A204.1 (cell line): ENCODE data around the gene GPR137.

Experiments
- FAIRE-seq: peaks from 2 replicates; lab custom pipeline; 2012; peaks lifted over from hg19 to GRCh38; lab: Jason Lieb, UNC

Gene GPR137

DNA sequence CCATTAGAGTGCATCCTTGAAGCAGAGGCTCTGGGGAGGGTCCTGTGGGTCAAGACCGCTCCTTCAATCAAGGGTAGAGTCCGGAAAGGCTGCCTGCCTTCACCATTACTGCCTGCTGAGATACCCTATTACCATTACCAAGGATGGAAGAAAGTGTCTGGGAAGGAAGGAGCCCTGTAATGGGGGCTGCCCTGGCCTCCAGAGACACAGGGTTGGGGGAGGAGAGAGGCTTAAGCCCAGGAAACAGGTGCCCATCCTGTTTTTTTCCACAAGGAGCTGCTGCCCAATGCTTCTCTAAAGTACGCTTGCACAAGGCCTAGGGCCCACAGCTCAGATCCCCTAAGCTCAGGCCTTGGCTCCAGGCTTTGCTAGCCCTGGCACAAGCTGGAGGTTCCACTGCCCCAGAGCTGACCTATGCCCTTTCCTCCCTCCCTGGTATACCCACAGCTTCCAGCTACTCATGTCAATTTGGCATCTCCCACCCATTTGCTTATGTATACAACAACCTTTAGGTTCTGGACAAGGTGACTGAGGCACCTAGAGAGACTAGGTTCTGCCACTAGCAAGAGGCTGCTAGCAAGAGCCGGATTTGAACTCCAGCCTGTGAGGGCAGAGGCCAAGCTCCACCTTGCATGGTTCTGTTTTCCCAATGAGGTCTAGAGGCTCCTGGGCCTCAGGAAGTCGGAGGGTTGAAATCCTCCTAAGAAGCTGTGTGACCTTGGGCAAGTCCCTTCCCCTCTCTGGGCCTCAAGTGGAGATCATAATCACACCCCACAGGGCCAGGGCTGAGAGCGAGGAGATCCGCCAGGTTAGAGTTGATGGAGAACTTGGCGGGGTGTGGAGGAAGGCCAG lies 35.9 kb upstream of the GPR137 start:
- no peak for FAIRE-seq

DNA sequence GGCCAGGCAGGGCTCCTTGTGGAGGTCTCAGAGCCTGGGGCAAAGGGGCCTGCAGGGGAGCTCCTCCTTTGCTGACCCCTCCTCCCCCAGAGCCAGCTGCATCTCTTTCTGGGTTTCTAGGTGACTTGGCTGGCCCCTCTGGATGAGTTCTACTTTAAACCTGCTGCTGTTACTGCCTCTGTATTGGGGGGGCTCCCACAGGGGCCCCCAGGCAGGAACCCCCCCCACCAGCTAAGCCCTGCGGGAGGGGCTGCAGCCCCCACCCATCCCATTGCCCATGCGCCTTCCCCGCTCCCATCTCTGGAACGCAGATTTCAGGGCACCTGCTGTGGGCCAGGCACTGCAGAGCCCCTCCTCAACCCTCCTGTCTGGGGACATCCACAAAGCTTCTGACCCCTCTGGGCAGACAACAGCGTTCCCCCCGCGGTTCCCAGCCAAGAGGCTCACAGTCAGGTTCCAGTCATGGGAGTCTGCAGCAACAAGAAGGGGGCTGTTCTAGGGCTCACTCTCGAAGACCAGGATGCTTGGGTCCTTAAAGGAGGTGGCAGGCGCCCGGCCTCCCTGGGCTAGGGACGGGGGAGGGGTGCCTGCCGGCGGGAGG lies 35.1 kb upstream of the GPR137 start:
- FAIRE-seq, result no peak

- FAIRE-seq, result no peak
Measured at GRCh38 chr11:64251016-64251752, 34.5 kb upstream of the GPR137 start, which contains the start of gene PLCB3. Gene PLCB3, plus strand, starts transcription at chr11:64251530. Its CDS starts 120 bp downstream, at chr11:64251650.

DNA sequence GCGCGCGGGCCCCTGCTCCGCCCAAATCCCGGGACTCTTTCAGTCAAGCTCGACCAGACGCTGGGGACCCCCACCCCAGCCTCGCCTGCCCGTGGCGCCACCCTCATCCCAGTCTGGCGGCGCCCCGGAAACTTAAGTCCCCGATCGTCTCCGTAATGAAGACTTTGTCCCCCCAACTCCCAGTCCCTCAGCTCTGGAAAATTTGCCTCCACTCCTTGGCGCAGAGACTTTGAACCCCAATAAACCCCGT lies 34.0 kb upstream of the GPR137 start:
- FAIRE-seq, result no peak

DNA sequence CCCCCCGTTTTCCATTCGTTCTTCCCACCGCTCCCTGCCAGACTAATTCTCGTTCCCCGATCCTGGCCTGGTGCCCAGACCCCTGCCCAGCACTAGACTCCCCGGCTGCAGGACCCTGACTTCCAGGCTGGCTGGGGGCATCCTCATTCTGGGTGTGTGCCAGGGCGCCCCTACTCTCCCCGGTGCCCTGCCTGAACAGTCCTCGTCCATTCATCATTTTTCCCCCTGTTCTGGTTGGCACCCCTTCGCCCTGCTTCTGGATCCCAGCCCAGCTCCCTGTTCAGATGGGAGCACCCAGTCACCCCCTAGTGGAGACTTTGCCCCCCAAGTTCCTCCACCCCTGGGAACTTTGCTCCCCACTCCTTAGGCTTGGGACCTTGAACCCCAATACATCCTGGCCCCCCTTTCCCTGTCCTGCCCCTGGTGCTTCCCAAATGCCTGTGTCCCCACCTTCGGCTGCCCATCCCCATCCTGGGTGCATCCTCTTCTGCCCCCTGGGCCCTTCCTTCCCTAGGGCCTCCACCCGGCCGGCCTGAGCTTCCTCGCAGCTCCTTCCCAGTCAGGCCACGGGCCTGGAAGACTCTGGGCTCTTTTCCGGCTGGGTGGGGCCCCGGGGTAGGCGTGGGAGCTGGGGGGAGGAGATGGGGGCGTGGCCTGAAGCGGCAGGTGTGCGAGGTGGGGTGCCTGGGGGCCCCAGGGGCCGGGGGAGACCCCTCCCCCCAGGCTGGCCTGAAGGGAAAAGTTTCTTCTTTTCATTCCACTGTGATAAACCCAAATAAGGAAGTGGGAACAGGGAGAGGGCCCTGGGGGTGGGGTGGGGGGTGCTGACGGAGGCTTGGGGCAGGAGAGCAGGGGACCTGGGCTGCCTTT lies 33.4 kb upstream of the GPR137 start:
- no peak for FAIRE-seq

GRCh38 chr11:64253043-64253442 lies 32.6 kb upstream of the GPR137 start:
- FAIRE-seq, result no peak

GRCh38 chr11:64253481-64253880 lies 32.2 kb upstream of the GPR137 start:
- FAIRE-seq, result no peak

DNA sequence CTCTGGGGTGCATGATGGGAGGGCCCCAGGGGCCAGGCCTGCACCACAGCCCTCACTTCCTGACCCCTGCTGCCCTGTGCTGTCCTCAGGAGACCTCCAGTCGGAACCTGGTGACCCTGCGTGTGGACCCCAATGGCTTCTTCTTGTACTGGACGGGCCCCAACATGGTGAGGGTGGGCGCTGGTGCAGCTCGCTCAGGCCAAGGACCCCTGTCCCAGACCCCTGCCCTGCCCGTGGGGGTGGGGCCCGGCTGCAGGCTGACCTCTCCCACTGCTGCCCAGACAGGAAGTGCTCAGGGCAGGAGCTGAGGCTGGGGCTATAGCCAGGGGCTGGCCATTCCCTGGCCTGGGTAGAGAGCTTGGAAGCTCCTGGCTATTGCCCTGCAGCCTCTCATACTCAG lies 31.3 kb upstream of the GPR137 start:
- no peak for FAIRE-seq

- no peak for FAIRE-seq
Measured at GRCh38 chr11:64255135-64256128, 30.2 kb upstream of the GPR137 start.

GRCh38 chr11:64256300-64256699 lies 29.3 kb upstream of the GPR137 start:
- FAIRE-seq, result no peak

- FAIRE-seq, result no peak
Measured at GRCh38 chr11:64258356-64258755, 27.3 kb upstream of the GPR137 start.

- no peak for FAIRE-seq
Measured at GRCh38 chr11:64258946-64259532, 26.6 kb upstream of the GPR137 start.

DNA sequence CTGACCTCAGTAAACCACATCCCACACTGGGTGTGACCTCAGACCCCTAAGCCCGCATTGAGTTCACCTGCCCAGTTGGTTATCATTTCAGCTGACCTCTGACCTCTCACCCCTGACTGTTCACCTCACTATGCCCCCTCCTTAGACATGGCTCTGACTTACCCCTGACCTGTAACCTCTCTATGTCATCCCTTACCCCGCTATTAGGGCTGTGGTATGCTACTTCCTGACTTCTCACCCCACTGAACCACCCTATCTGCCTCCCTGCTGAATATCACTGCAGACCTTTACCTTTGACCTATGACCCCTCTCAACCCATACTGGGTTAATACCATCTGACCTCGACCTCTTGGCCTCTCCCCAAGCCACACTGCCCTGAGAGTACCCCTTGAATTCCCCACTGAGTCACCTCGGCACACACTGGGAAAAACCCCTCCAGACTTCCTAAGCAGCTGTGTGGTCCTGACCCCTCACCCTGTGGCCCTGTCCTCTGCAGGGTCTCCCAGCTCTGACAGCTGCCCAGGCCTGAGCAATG lies 26.0 kb upstream of the GPR137 start:
- FAIRE-seq, result no peak

DNA sequence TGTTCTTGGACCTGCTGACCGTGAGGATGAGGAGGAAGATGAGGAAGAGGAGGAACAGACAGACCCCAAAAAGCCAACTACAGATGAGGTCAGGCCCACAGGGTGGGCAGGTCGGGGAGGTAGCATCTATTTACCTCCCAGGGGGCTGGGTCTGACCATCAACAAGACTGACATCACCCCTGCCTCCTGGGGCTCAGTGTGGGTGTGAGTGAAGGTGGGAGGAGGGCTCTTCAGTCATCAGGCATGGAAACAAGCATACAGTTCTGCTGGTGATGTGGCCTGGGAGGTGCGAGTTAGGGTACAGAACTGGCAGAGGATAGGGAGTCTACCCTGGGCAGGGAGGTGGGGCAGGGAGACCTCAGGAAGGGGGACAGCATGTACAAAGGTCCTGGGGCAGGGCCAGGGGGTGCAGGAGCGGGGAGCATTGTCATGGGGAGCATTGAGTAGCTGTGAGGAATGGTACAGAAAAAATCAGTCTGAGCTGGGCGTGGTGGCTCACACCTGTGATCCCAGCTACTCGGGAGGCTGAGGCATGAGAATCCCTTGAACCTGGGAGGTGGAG lies 25.4 kb upstream of the GPR137 start:
- no peak for FAIRE-seq

- FAIRE-seq, result no peak
Measured at GRCh38 chr11:64261556-64262080, 24.0 kb upstream of the GPR137 start.

DNA sequence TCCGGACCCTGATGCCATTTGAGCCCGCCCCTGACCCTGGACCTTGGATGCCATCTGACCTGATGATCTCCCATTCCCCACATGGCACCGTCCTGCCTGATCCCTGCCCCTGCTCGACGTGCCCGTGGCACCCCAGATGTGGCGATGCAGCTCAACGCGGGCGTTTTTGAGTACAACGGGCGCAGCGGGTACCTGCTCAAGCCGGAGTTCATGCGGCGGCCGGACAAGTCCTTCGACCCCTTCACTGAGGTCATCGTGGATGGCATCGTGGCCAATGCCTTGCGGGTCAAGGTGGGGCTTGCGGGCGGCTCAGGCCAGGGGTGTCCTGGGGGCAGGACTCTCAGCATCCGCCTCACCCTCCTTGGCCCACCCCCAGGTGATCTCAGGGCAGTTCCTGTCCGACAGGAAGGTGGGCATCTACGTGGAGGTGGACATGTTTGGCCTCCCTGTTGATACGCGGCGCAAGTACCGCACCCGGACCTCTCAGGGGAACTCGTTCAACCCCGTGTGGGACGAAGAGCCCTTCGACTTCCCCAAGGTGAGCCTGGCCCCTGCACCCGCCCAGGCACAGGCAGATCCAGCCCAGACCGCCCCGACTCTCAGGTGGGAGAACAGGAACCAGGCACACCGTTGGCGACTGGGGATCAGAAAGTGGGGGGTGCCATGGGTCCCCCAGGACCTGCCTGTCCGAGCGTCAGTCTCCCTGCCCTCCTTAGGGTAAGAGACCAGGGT lies 23.2 kb upstream of the GPR137 start:
- no peak for FAIRE-seq

DNA sequence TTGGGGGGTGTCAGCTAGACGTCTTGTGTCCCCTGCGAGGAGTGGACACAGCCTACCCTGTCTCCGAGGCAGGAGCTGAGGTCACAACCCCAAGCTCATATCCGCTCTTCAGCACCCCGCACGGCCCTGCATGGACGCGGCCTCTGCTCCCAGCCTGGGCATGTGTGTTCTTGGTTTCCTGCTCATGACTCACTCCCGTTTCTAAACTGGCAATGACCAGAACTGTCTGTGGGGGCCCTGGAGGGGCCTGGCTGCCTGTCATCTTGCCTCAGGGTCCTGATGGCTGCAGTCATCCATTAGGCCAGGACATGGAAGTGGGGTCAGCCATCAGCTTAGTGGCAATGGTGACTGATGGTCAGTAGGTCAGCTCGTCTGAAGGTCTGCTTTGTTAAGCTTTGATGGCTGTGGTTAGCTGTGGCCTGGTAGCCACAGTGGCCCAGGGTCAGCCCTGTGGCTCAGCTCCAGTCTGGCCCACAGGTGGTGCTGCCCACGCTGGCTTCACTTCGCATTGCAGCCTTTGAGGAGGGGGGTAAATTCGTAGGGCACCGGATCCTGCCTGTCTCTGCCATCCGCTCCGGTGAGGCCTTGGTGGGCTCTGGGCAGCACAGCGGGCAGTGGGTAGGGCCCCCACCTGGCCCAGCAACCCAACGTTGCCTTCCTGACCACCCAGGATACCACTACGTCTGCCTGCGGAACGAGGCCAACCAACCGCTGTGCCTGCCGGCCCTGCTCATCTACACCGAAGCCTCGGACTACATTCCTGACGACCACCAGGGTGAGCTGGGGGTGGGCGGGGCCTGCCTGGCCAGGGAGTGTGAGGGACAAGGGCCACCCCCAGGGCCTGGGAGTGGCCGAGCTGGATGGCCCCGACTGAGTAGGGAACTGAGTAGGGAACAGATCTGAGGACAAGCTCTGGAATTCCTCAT lies 22.4 kb upstream of the GPR137 start:
- no peak for FAIRE-seq

GRCh38 chr11:64263947-64264317 lies 21.7 kb upstream of the GPR137 start:
- FAIRE-seq, result no peak
